HG03442 (cell line): ENCODE results near the gene RASL11A.
"Not testable (repeated sequence)": the region's sequence is repeated elsewhere in the genome, so short reads cannot be mapped to it uniquely, and the experiment has no call there.

ENCODE experiments used
- ATAC-seq: cut with Tn5 transposase; IDR thresholded peaks from one replicate; pipeline ENCODE4 v1.9.1; 2021; ENCODE audit warnings: mild to moderate bottlenecking, moderate library complexity; ENCODE audit not compliant: unreplicated experiment

Gene RASL11A

GRCh38 chr13:27270594-27271520 is at the start of gene RASL11A:
TSS of gene RASL11A (plus strand) at chr13:27270830. CDS start at chr13:27270945, 115 bp downstream.
- ATAC-seq: peak; percentile 79

GRCh38 chr13:27222100-27222499 is 48.5 kb upstream of the RASL11A start:
- not testable (repeated sequence) for ATAC-seq

- no peak for ATAC-seq
Observed at GRCh38 chr13:27226991-27227390, 43.6 kb upstream of the RASL11A start.

GRCh38 chr13:27228131-27228530 is 42.5 kb upstream of the RASL11A start:
- no peak for ATAC-seq

- ATAC-seq: no peak
Observed at GRCh38 chr13:27229642-27230041, 41.0 kb upstream of the RASL11A start.

- ATAC-seq: no peak
Observed at GRCh38 chr13:27233964-27234363, 36.7 kb upstream of the RASL11A start.

- ATAC-seq: no peak
Observed at GRCh38 chr13:27236478-27236877, 34.2 kb upstream of the RASL11A start.

GRCh38 chr13:27242702-27243101 is 27.9 kb upstream of the RASL11A start:
- no peak for ATAC-seq

- ATAC-seq: no peak
Observed at GRCh38 chr13:27245610-27246009, 25.0 kb upstream of the RASL11A start.

- ATAC-seq: peak; percentile 7
Observed at GRCh38 chr13:27250833-27251165, 19.8 kb upstream of the RASL11A start.

GRCh38 chr13:27251166-27252091 is 19.2 kb upstream of the RASL11A start, which contains the start of gene RPL21:
TSS of gene RPL21 (plus strand) at chr13:27251558. CDS start at chr13:27253777, 2,219 bp downstream.
- peak; percentile 91 for ATAC-seq

- no peak for ATAC-seq
Observed at GRCh38 chr13:27252467-27252866, 18.2 kb upstream of the RASL11A start.

GRCh38 chr13:27257233-27257568 is 13.4 kb upstream of the RASL11A start:
- ATAC-seq: no peak

- no peak for ATAC-seq
Observed at GRCh38 chr13:27257648-27258253, 12.9 kb upstream of the RASL11A start.

- no peak for ATAC-seq
Observed at GRCh38 chr13:27258637-27259386, 11.8 kb upstream of the RASL11A start.

- peak; percentile 47 for ATAC-seq
Observed at GRCh38 chr13:27259831-27260230, 10.8 kb upstream of the RASL11A start.

GRCh38 chr13:27261396-27261795 is 9.2 kb upstream of the RASL11A start:
- no peak for ATAC-seq

- no peak for ATAC-seq
Observed at GRCh38 chr13:27263438-27263837, 7.2 kb upstream of the RASL11A start.

- no peak for ATAC-seq
Observed at GRCh38 chr13:27264181-27264580, 6.4 kb upstream of the RASL11A start.

GRCh38 chr13:27264648-27265047 is 6.0 kb upstream of the RASL11A start:
- ATAC-seq: no peak
